GM18520 (cell line): ENCODE results near the gene DCC.

ENCODE experiments used
- ATAC-seq: cut with Tn5 transposase; IDR thresholded peaks from one replicate; pipeline ENCODE4 v1.9.1; 2021; ENCODE audit not compliant: unreplicated experiment

Gene DCC

GRCh38 chr18:52489396-52490306, 149.7 kb downstream of the DCC start:
- ATAC-seq, result no peak

- no peak for ATAC-seq
These were observed 156.4 kb downstream of the DCC start for GRCh38 chr18:52496426-52496825.

GRCh38 chr18:52499016-52499415, 159.0 kb downstream of the DCC start:
- no peak for ATAC-seq

GRCh38 chr18:52499644-52500043, 159.6 kb downstream of the DCC start:
- ATAC-seq, result no peak

- no peak for ATAC-seq
These were observed 164.6 kb downstream of the DCC start for GRCh38 chr18:52504589-52504988.

- no peak for ATAC-seq
These were observed 170.1 kb downstream of the DCC start for GRCh38 chr18:52510139-52510538.

GRCh38 chr18:52518086-52518485, 178.1 kb downstream of the DCC start:
- ATAC-seq, result no peak

GRCh38 chr18:52519021-52519420, 179.0 kb downstream of the DCC start:
- ATAC-seq, result no peak

- ATAC-seq, result no peak
These were observed 183.6 kb downstream of the DCC start for GRCh38 chr18:52523566-52523965.

GRCh38 chr18:52531836-52532235, 191.8 kb downstream of the DCC start:
- ATAC-seq, result no peak

- no peak for ATAC-seq
These were observed 196.0 kb downstream of the DCC start for GRCh38 chr18:52536039-52536438.

GRCh38 chr18:52537261-52537660, 197.3 kb downstream of the DCC start:
- no peak for ATAC-seq

GRCh38 chr18:52541056-52541455, 201.1 kb downstream of the DCC start:
- no peak for ATAC-seq

GRCh38 chr18:52544086-52544485, 204.1 kb downstream of the DCC start:
- ATAC-seq, result no peak

- ATAC-seq, result no peak
These were observed 206.8 kb downstream of the DCC start for GRCh38 chr18:52546686-52547346.

- ATAC-seq, result no peak
These were observed 213.4 kb downstream of the DCC start for GRCh38 chr18:52553441-52553840.

GRCh38 chr18:52554180-52554579, 214.2 kb downstream of the DCC start:
- ATAC-seq, result no peak

GRCh38 chr18:52567360-52567759, 227.4 kb downstream of the DCC start:
- no peak for ATAC-seq

GRCh38 chr18:52569492-52569891, 229.5 kb downstream of the DCC start:
- no peak for ATAC-seq

GRCh38 chr18:52570975-52571374, 231.0 kb downstream of the DCC start:
- ATAC-seq, result no peak

- no peak for ATAC-seq
These were observed 232.3 kb downstream of the DCC start for GRCh38 chr18:52572036-52573000.
